DND-41 (cell line): ENCODE results near the gene CEP112.

Experiments
- ATAC-seq: fragments of 200-7000 bp; cut with Tn5 transposase; 3 replicates; pipeline ENCODE4 v1.9.1; 2021; ENCODE audit warnings: low read depth; ENCODE audit not compliant: insufficient read depth
- DNase-seq: peaks from one replicate; pipeline ENCODE4 v3.0.0-alpha.2; 2020
- H2AFZ ChIP-seq: 2 replicates; pipeline ENCODE4 v1.6.0; 2012; ENCODE audit warnings: low read depth, low read length
- H3K27ac ChIP-seq: 2 replicates; pipeline ENCODE4 v1.5.1; 2012; ENCODE audit warnings: low read length, inconsistent platforms
- H3K27me3 ChIP-seq: fragments of 200-600 bp; sonication (generic); 2 replicates; pipeline ENCODE4 v1.6.0; 2012; ENCODE audit warnings: low read length, mild to moderate bottlenecking, inconsistent platforms; ENCODE audit not compliant: insufficient read depth, poor library complexity
- H3K36me3 ChIP-seq: 2 replicates; pipeline ENCODE4 v1.5.1; 2012; ENCODE audit warnings: low read length, inconsistent platforms; ENCODE audit not compliant: insufficient read depth
- H3K4me1 ChIP-seq: 2 replicates; pipeline ENCODE4 v1.5.1; 2012; ENCODE audit warnings: mild to moderate bottlenecking, low read length; ENCODE audit not compliant: insufficient read depth
- H3K4me2 ChIP-seq: 2 replicates; pipeline ENCODE4 v1.6.0; 2012; ENCODE audit warnings: mild to moderate bottlenecking, moderate library complexity, low read length, inconsistent platforms; ENCODE audit not compliant: insufficient read depth
- H3K4me3 ChIP-seq, 2 experiments: fragments of 200-600 bp in 1 of 2; shearing (Covaris generic) in 1 of 2; 2 replicates each; pipeline ENCODE4 v1.5.1; 2012 to 2016; ENCODE audit warnings: inconsistent platforms in 2 of 2, low read length in 2 of 2, mild to moderate bottlenecking in 2 of 2, low read depth in 1 of 2, moderate library complexity in 1 of 2
- H3K79me2 ChIP-seq: 2 replicates; pipeline ENCODE4 v1.6.0; 2012; ENCODE audit warnings: low read length, inconsistent platforms; ENCODE audit not compliant: insufficient read depth
- H3K9ac ChIP-seq: 2 replicates; pipeline ENCODE4 v1.6.0; 2012; ENCODE audit warnings: low read depth, mild to moderate bottlenecking, inconsistent platforms, low read length, moderate library complexity
- H3K9me3 ChIP-seq: 2 replicates; pipeline ENCODE4 v1.5.1; 2012; ENCODE audit warnings: low read length, moderate library complexity, mild to moderate bottlenecking, inconsistent platforms; ENCODE audit not compliant: insufficient read depth, severe bottlenecking
- H4K20me1 ChIP-seq: 2 replicates; pipeline ENCODE4 v1.6.0; 2012; ENCODE audit warnings: low read length; ENCODE audit not compliant: insufficient read depth
- EZH2 ChIP-seq: IDR thresholded peaks from 3 replicates; pipeline ENCODE4 v1.6.1; 2012; ENCODE audit warnings: borderline replicate concordance, low read depth, mild to moderate bottlenecking, moderate library complexity, low read length, inconsistent platforms; ENCODE audit not compliant: severe bottlenecking
- TF ChIP-seq, protein P1 (sequence below): IDR thresholded peaks from 2 replicates; pipeline ENCODE4 v1.5.1; 2012; ENCODE audit warnings: borderline replicate concordance, low read length, moderate library complexity, mild to moderate bottlenecking; ENCODE audit not compliant: poor library complexity, severe bottlenecking; ENCODE audit errors: extremely low read depth

Gene CEP112

GRCh38 chr17:65898651-65899050 lies 293.3 kb downstream of the CEP112 start:
- H3K27me3 ChIP-seq, result no peaks in the 10 kb centered on the region
- H3K36me3 ChIP-seq, result no peaks in the 10 kb centered on the region
- no peak for TF ChIP-seq EZH2
- TF ChIP-seq, protein P1, sequence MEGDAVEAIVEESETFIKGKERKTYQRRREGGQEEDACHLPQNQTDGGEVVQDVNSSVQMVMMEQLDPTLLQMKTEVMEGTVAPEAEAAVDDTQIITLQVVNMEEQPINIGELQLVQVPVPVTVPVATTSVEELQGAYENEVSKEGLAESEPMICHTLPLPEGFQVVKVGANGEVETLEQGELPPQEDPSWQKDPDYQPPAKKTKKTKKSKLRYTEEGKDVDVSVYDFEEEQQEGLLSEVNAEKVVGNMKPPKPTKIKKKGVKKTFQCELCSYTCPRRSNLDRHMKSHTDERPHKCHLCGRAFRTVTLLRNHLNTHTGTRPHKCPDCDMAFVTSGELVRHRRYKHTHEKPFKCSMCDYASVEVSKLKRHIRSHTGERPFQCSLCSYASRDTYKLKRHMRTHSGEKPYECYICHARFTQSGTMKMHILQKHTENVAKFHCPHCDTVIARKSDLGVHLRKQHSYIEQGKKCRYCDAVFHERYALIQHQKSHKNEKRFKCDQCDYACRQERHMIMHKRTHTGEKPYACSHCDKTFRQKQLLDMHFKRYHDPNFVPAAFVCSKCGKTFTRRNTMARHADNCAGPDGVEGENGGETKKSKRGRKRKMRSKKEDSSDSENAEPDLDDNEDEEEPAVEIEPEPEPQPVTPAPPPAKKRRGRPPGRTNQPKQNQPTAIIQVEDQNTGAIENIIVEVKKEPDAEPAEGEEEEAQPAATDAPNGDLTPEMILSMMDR, result no peak

GRCh38 chr17:65896889-65897288 lies 295.0 kb downstream of the CEP112 start:
- Histone ChIP-seq H3K4me2 (no peak overlapping the region), H3K4me1 (no peaks in the 10 kb centered on the region), H2AFZ (no peak overlapping the region), H3K4me3 (no peak overlapping the region), H3K9ac (no peak overlapping the region), H4K20me1 (no peaks in the 10 kb centered on the region), H3K79me2 (no peaks in the 10 kb centered on the region), H3K27ac (no peak overlapping the region), H3K27me3 (no peaks in the 10 kb centered on the region), H3K36me3 (no peaks in the 10 kb centered on the region), H3K9me3 (no peaks in the 10 kb centered on the region)
- ATAC-seq, result no peak
- no peak for TF ChIP-seq EZH2
- TF ChIP-seq, protein P1, result no peak
- no peak for DNase-seq

More at GRCh38 chr17:65898651-65899050, 293.3 kb downstream of the CEP112 start:
- no peak overlapping the region for H2AFZ ChIP-seq
- DNase-seq, result no peak
- no peaks in the 10 kb centered on the region for H3K79me2 ChIP-seq
- no peaks in the 10 kb centered on the region for H4K20me1 ChIP-seq
- no peak for ATAC-seq
- H3K4me2 ChIP-seq, result no peak overlapping the region
- H3K9ac ChIP-seq, result no peak overlapping the region
- H3K9me3 ChIP-seq, result no peaks in the 10 kb centered on the region
- H3K27ac ChIP-seq, result no peak overlapping the region
- H3K4me1 ChIP-seq, result no peaks in the 10 kb centered on the region
- H3K4me3 ChIP-seq, result no peak overlapping the region

GRCh38 chr17:65895969-65896368 lies 296.0 kb downstream of the CEP112 start:
- Histone ChIP-seq H3K27ac (no peak overlapping the region), H3K27me3 (no peaks in the 10 kb centered on the region), H3K4me2 (no peak overlapping the region), H3K4me1 (no peaks in the 10 kb centered on the region), H4K20me1 (no peaks in the 10 kb centered on the region), H3K9me3 (no peaks in the 10 kb centered on the region), H2AFZ (no peak overlapping the region), H3K4me3 (no peak overlapping the region), H3K9ac (no peak overlapping the region), H3K79me2 (no peaks in the 10 kb centered on the region), H3K36me3 (no peaks in the 10 kb centered on the region)
- DNase-seq, result no peak
- TF ChIP-seq, protein P1, result no peak
- TF ChIP-seq EZH2, result no peak
- ATAC-seq, result no peak
